Measurements from ENCODE around the gene PTGDR.

PTGDR gene

GRCh38 chr14:52266179-52266578, 1.3 kb upstream of the PTGDR start:
- no peak for DNase-seq

DNA sequence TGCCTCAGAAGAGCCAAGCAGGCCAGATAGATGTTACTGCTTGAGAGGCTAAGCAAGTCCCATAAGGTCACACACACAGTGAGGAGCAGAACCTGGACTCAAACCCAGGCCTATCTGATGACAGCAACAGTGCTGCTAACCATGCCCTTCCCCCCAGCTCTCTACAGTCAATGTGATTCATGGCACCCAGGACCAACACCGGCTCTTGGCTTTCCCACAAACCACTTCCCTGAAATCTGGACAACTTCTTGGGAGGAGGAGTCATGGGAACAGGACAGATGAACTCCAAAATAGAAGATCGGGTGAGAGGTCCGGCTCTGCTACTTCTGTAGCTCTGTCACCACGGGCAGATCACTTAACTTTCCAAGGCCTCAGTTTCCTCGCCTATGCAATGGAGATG, 716 bp upstream of the PTGDR start:
- no peak for DNase-seq

GRCh38 chr14:52268279-52269061, 972 bp downstream of the PTGDR start:
- DNase-seq, result no peak

DNA sequence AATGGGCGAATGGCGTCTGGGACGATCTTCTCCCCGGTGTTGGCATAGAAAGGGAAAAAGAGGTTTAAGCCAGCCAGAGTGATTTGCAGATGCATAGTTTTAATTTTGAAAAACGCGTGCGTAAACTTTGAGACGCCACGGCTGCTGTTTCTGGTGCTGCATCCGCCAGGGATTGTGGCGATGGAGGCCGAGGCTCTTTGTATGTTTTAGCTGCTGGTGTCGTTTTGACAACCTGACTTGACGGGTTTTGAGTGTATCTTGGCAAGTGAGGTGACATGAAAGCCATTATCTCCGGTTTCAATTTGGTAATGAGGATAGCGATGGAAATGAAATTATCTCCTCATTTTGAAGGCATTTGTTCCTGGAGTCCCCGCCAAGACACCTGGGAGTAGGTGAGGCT, 1.6 kb downstream of the PTGDR start:
- no peak for DNase-seq

DNA sequence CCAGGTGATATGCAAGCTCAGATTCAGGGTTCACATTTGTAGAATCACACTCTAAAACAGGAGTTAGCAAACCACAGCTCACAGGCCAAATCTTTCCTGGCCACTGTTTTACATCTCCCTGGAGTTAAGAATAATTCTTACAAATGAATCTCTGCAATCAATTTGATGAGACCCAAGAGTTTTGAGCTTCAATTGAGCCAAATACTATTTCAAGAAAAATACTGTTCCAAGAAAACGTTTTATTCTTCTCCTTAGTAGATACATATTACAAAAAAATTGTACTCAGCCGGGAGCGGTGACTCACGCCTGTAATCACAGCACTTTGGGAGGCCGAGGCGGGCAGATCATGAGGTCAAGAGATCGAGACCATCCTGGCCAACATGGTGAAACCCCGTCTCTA, 2.5 kb downstream of the PTGDR start:
- DNase-seq, result no peak

GRCh38 chr14:52271538-52271937, 4.0 kb downstream of the PTGDR start:
- DNase-seq, result no peak

GRCh38 chr14:52272375-52272774, 4.9 kb downstream of the PTGDR start:
- no peak for DNase-seq

DNA sequence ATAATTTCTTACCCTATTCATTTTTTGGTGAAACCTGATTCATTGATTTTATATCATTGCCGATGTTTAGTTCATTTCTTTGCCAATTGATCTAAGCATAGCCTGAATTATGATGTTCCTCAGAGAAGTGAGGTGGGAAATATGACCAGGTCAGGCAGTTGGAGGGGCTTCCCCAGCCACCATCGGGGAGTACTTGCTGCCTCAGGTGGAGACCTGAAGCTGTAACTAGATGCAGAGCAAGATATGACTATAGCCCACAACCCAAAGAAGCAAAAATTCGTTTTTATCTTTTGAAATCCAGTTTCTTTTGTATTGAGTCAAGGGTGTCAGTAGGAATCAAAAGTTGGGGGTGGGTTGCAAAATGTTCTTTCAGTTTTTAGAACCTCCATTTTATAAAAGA, 7.9 kb downstream of the PTGDR start:
- no peak for DNase-seq

GRCh38 chr14:52277552-52277951, 10.1 kb downstream of the PTGDR start:
- no peak for DNase-seq

GRCh38 chr14:52279408-52279807, 11.9 kb downstream of the PTGDR start:
- DNase-seq, result no peak

DNA sequence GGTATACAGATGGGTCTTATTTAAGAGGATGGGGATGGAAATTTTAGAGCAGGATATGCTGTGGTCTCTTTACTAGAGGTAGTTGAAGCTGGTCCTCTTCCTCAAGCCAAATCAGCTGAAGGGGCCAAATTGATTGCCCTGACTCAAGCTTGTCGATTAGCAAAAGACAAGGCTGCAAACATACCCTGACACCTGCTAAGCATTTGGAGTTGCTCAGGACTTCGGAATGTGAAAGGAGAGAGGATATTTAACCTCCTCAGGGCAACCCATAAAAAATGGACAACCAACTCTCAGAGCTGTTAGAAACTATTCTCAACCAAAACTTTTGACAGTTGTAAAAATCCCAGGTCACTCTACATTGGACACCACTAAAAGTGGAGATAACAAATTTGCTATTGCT, 15.6 kb downstream of the PTGDR start:
- no peak for DNase-seq

DNA sequence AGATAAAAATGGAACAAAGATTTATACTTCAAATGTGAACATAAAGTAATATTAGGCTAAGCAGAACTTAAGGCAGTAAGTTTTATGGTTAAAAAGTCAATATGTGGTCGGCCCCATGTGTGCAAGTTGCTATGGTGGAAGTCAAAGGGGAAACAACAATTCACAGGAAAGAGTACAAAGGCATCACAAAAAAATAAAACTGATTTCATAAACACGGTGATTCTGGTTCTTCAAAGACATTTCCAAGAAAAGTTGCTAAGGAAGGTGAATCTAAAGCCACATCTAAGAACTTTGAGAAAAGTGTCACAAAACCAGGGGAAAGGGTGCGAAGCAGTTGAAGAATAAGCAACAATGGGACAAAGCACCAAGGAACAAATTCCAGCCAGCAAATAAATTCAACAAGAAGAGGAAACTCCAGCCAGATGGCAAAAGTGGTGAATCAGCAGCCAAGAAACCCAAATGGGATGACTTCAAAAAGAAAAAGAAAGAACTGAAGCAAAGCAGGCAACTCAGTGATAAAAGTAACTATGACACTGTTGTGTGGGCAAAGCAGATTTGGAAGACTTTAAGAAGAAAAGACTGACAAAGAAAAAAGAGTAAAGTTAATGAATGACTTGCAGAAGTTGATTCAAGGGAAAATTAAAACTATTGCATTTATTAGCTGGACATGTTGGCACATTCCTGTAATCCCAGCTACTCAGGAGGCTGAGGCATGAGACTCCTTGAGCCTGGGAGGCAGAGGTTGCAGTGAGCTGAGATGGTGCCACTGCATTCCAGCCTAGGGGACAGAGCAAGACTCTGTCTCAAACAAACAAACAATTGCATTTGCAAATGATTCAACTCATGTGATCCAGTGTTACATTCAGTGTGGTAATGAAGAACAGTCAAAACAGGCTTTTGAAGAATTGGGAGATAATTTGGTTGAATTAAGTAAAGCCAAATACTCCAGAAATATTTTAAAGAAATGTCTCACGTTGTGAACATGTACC, 19.5 kb downstream of the PTGDR start:
- no peak for DNase-seq

GRCh38 chr14:52296378-52296777, 28.9 kb downstream of the PTGDR start:
- DNase-seq, result no peak

DNA sequence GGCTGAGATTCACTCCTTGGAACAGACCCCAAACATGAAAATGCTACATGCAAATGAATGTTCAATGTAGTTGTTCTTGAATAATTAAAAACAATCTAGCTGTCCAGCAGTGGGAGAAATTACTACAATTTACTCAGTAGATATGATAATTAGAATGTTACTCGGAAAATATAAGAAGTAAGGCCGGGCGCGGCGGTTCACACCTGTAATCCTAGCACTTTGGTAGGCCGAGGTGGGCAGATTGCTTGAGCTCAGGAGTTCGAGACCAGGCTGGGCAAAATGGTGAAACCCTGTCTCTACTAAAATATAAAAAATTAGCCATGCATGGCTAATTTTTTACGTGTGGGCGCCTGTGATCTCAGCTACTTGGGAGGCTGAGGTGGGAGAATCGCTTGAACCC, 31.3 kb downstream of the PTGDR start:
- no peak for DNase-seq

DNA sequence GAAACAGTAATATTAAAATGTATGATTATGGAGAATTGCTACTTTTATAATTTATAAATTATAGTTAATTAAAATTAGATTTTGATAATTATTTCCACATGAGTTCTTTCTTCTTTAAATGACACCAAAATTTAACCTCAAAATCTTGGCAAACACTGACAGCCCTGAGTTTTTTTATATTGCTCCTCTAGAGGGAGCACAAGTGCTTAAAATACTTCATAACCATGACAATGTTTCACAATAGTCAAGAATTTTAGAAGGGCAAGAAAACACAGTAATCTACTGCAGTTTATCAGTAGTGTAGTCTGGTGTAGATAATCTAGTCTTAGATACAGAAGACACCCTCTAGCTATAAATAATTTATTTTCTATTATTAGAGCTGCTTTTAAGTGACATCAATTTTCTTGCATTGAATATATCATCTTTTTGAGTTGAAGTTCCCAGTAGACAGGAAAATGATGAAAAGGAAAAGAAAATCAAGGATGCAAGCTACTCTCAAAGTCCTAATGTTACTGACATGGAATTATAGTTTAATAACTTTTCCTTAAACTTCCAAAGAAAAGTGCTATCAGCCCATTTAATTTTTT, 32.3 kb downstream of the PTGDR start:
- peak; percentile 81 for DNase-seq

DNA sequence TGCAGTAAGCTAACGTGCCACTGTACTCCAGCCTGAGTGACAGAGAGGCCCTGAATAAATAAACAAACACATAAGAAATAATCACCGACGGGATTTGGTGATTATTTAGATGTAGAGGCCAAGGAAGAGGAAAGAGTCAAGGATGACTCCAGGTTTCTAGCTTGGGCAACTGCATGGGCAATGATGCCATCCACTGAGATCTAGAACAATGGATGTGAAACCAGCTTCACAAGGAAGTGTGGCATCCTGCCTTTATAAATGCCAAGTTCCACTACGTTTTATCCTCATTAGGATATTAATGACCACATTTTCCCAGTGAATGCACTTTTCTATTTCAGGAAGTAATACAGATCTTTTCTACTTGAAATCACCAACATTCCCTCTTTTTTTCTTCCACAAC, 35.7 kb downstream of the PTGDR start:
- DNase-seq, result no peak

- DNase-seq, result no peak
Measured at GRCh38 chr14:52304248-52304904, 36.9 kb downstream of the PTGDR start.

GRCh38 chr14:52305014-52305413, 37.5 kb downstream of the PTGDR start:
- DNase-seq, result no peak

GRCh38 chr14:52307376-52307775, 39.9 kb downstream of the PTGDR start:
- no peak for DNase-seq

DNA sequence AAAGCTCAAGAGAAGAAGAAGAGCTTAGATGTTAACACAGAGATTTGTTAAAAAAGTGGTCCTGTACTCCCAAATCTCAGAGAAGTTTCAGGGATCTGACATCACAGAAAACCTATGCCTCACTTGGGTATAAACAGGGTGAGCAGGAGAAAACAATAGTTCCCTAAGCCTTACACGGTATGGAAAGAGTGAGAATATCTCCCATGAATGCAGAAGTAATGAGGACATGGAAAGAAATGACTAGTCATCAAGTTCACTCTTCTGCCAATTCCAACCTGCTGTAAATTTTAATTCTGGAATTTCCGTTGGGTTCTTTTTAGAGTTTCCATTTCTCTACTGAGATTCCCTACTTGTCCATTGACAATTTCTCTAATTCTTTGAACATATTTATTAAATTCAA, 40.4 kb downstream of the PTGDR start:
- no peak for DNase-seq

DNA sequence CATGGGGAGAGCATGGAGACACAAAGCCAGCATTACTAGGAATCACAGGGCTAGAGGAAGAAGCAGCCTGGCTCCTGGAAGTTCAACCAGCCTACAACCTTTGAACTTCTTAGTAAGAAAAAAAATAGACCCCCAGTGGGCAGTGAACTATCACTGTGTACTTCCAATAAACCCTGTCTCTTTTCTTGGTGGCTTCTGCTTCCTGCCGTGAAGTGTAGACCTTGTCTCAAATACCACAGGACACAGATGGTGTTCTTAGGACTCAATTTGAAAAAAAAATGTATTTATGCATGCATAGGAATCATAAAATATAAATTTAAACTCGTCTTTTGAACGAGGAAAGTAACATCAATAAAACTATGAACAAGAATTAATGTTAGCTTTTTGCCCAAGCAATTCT, 43.0 kb downstream of the PTGDR start:
- DNase-seq, result no peak

- DNase-seq, result no peak
Measured at GRCh38 chr14:52312931-52313355, 45.4 kb downstream of the PTGDR start.

GRCh38 chr14:52313462-52313861, 46.0 kb downstream of the PTGDR start:
- peak; percentile 67 for DNase-seq

Data from DMS79 treated with DMSO at 0.1 percent for 48 hours (cell line).